Fibroblast of skin of left biceps (primary cell): ENCODE measurements around the gene SFXN4.

ENCODE experiments used
- DNase-seq, 2 experiments: peaks; one replicate each; pipeline ENCODE4 v3.0.0-alpha.2; 2013; ENCODE audit warnings: low read depth in 2 of 2

The SFXN4 gene, protein sequence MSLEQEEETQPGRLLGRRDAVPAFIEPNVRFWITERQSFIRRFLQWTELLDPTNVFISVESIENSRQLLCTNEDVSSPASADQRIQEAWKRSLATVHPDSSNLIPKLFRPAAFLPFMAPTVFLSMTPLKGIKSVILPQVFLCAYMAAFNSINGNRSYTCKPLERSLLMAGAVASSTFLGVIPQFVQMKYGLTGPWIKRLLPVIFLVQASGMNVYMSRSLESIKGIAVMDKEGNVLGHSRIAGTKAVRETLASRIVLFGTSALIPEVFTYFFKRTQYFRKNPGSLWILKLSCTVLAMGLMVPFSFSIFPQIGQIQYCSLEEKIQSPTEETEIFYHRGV

DNA sequence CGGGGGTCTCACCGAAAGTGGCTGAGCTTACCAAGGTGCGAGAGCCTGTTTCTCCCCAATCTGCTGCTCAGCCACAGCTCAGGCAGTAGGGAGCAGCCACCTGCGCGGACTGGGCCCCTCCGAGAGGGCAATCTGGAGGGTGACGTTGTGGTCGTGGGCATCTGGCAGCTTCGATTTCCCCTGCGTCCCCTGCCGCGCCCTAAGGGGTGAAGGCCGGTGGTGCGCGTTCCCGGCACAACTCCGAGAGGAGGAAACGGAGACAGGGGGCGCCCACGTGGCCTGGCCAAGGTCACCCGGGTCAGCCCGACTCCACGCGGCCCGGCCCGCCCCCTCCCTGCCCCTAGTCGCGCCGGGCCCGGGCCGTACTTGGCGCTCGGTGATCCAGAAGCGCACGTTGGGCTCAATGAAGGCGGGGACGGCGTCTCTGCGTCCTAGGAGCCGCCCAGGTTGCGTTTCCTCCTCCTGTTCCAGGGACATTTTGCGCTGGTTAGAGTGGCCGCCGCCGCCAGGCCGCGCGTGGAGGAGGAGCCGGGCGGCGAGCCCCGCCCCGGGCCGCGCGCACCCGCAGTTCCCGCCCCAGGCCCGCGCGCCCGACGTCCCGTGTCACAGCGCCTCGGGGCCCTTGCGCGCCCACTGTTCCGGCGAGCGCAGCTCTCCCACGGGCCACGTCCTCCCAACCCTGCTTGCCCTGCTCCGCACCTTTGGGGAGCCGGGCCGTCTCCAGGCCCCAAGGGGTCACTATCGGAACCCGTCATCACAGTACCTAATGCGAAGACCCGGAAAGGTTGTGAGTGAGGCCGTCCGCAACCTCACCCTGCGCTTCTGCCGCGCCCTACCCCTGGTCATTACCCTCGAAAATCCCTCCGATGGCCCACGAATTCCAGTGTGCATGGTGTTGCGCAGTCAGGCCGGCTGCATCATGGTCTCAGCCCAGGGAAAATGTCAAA lies at the start of gene SFXN4:
SFXN4 (minus strand) TSS at position 544 of the 947 bp plus-strand sequence; CDS start at position 477, 67 bp downstream.
- DNase-seq = no peak

DNA sequence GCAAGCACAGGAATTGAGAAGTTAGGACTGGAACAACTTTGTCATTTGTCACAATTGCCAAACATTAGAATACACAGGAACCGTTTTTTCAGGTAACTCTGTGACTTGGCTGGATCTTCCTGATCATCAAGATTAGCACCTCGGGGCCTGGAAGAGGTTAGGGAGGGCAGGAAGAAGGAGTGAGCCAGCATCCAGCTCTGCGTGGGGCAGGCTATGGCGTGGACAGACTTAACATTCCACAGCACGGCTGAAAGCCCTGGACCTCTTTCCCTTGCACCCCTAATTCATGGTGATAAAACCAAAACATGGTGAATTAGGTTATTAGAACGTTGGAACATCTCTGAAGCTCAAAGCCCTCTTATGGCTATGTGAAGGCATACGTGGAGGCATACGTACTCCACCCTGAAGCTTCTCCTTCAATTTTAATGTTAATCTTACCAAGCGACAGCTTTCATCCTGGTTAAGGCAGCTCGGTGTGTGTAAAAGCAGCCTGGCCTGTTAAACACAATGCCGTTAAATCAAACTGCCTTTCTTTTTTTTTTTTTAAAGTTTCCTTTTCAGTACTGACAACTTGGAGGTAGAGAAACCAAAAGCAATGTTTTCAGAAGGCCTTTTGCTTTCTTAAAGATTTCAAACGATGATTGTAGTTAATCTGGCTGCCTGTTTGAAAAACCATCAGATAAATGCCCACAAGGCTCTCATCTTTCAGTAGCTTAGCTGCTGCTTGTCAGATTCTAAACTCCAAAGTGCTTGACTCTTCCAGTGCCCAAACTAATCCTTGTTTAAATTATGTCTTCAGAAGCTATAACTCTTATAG lies 46.3 kb upstream of the SFXN4 start:
- no peak for DNase-seq

DNA sequence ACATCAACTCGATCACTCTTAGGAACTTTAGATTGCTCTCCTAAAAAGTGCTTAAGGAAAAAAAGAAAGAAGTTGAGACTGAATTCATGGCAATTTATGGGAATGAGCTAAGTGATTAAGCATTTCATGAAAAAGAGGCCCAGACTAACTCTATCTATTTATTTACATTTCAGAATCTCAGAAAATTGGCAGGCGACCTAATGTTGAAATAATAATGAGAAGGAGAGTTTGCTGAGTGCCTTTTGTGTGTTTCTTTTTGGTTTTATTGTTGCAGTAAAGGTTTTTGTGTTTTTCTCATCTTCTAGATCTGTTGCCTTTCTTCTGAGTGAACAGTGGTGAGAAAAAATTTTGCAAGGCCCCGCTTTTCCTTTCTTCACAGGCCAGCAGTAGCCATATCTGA lies 45.7 kb upstream of the SFXN4 start:
- DNase-seq = peak in 1 of 2 experiments; percentile 57

DNA sequence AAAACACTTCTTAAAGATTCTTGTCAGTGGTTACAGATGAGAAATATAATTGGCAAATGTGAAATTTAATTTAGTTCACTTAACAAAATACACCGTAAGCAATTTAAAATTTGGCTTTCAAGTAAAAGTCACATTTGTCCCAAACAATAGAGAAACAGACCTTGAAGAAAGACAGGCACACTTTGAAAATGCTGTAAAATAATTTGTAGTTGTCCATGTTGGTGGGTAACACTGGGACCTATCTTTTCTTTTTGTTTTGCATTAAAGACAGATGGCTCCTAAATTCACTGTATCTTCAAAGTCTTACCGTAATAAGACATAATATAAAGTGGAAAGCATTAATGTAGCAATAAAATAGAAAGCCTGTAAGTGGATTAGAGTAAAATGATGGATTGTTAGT lies 45.1 kb upstream of the SFXN4 start:
- no peak for DNase-seq

DNA sequence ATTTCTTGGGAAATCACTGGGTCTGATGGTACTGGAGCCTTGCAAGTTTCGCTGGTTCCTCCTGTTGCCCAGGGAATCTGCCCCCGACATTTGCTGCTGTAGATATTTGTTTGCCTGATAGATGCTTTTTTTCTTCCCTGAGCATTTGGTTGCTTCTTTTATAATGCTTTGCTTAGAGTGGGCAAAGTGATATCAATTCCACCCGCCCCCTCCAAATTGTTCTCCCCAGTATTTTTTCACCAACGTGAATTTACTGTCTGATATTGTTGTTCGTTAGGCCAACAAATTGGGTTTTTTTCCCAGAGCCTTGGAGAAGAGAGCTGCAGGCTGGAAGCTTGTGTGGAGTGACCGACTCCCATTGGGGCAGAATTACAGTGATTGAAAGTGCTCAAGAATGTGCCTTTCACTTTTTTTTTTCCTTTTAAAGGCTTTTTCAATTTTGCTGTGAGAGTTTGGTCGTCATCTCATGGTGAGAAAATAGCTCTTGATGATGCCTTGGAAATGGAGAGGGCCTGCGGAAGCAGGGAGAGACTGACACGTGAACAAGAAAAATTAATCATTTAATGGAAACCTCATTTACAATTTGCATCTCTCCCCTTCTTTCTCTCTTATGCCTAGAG lies 44.3 kb upstream of the SFXN4 start:
- no peak for DNase-seq

DNA sequence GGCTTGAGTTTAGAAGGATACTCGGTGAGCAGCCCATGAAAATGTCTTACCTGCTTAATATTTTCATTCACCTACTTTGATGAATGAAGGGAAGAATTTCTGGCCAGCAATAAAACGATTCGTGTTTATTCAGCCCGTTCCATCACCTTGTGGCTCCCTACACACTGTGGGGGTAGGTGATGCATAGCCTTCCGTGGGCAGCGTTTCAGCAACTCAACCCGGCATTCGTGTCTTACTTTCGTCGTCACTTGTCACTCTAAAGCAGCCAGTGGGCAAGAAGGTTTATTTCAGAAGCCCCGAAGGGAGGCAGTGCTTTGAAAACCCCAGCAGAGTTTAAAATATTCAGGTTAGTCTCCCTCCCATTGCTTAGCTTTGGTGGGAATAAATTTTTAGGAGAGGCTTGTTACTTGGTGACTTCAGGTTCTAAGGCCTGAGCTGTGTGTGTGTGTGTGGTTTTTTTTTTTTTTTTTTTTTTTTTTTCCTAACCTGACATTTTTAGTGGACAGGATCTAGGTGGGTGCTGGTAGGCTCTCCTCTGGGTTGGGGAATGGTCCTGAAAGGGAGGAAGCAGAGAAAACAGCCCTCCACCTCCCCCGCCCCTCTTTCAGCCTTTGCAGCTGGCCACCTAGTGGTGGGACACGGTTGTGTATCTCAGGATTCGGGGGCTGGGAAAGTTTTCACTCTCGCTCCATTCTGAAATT lies 43.7 kb upstream of the SFXN4 start:
- no peak for DNase-seq

DNA sequence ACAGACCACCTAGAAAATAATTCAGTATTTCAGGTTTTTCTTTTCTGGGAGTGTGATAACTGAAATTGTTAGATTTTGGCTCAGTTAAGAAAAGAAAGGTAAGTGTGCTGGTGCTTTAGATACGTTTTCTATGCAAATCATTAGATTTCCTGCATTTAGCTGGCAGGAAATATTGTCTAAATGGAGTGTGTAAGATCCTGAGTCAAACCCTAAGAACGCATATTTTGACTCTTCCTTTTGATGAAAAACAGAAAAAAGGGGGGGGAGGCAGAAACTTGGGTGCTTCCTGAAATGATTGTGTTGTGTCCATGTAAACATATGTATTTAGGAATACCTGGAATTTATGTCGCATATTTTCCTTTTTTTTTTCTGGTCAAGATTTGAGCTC lies 43.0 kb upstream of the SFXN4 start:
- no peak for DNase-seq

DNA sequence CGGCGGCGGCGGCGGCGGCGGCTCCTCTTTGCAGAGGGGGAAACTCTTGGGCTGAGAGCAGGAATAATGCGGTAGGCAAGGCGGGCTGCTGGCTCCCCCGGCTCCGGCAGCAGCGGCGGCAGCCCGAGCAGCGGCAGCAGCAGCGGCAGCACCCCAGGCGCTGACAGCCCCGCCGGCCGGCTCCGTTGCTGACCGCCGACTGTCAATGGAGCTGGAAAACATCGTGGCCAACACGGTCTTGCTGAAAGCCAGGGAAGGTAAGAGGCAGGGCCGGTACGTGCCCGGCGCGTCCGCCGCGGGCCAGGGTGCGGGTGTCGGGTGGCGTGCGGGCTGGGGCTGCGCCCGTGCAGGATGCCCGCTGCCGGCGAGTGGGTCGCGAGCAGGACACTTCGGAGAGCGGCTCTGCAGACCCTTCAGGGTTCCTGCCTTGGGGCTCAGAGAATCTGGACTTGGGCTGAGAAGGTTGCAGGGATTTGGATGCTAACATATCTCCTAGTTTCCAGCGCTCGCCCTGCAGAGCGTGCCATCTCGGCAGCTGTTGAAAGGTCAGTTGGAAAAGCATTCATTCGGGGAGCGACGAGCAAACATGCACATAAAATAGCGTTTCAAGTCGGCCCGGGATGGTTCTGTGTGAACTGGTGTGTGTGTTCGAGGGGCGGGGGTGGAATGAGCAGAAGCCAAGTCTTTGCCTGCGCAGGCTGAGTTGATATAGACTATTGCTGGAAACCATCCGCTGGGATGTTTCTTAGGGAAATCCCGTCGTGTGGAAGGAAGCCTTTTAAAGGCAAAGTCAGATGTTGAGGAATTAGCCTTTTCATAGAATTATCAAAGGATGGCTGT lies 42.4 kb upstream of the SFXN4 start:
- DNase-seq = no peak

DNA sequence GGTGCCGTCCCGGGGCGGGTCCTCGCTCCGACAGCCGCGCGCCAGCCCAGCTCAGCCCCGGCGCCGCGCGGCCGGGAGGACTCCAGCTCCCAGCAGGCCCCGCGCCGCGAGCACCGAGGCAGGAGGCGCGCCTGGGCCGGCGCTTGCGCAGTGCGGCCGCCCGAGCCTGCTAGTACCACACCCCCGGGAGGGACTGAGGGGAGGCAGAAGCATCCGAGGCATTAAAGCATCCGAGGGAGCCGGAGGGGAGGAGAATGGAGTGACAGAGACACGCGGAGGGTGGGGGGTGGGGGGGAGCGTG lies 41.8 kb upstream of the SFXN4 start, which contains the start of gene GRK5:
GRK5 (plus strand) TSS at position 206 of the 301 bp plus-strand sequence. CDS start 347 bp downstream, outside the sequence.
- DNase-seq = peak; percentile 94 to 96

DNA sequence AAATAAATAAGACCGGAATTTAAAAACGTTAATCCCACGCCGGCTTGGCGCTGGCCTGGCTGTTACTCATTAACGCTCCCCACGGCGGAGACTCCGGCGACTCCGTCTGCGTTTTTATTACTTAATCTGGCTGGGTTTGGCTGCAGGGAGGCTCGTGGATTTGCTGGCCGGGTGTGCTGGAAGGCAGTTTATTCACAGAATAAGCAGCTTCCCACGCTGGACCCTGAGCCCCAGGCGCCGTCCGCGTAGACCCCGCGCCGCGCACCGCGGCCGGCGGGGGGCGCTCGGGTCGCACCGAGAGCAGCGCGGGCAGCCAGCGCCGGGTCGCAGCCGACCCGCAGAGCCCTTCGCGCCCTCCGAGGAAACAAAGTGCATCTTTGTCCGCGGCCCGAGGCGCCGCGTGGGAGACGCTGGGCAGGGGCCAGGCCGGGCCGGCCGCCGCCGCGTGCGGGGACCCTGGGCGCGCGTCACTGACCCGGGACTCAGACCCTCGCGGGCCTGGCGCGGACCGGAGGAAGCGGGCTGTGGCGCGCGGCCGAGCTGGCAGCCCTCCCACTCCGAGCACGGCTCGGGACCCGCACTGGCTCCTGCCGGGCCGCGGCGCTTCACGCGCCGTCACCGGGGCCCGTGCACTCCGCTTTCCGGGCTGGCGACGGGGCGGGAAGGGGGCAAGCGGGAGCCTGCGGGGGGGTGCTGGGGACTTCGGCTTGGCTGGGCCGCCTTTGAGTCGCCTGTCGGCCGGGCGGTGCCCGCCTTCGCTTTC lies 41.3 kb upstream of the SFXN4 start:
- DNase-seq = no peak

DNA sequence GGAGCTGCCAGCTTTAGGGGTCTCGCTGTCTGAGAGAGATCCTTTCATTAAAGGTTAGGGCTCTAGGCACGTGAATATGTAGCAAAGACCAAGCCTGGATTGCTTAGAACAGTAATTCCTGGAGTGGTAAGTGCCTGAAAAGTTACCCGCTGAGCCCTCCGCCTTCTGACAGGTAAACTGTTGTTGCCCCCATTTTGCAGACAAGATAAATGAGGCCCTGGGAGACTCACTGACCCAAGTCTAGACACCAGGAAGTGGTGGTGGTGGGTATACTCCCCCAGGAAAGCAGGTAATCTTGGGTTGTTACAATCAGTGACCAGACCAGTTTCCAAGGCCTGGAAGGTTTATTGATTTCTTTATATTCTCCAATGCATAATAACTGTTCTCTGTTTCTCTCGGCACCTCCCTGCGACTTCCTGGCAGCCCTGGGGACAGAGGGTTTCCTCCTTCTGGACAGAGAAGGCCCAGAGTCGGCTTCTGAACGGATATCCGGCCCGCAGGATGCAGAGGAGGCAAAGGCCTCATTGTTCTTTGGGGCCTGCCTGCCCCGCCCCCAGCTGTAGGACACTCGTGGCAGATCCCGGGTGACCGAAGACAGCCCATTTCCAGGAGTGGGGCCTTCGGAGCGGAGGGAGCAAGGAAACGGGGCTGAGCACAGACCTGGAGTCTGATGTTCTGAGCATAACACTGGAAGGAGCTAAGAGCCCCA lies 40.5 kb upstream of the SFXN4 start:
- no peak for DNase-seq

DNA sequence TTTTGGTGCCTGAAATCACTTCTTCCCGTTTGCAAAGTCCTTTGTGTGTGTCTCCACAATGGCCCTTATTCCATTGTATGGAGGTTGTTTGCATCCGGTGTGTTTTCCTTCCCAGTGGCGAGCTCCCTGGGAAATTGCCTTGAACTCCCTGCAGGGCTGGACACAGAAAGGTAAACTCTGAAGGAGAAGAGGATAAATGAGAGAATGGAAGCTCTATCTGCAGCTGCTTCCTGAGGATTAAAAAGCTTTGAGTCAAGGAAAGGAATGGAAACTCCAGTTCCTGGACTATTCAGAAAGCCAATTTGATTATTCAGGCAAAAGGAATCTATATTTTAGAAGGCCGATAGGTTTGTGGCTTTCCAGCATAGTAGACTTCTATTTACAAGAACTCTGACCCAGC lies 37.5 kb upstream of the SFXN4 start:
- DNase-seq = no peak

DNA sequence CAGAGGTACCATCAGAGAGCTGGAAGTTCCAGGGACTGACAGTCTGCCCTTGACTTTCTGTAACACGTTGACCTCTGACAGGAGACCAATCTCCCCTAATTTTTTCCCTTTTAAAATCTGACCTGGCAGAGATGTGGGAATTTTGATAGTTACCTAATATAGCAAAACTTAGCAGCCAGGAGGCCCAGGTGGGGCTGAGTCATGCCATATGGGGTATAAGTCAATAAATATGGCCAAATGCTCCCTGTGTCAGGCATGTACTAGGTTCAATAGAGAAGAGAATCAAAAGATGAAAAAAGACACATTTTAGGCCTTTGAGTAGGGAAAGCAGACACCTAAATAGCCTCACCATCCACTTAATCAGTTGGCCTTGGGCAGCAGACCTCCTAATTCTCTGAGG lies 35.7 kb upstream of the SFXN4 start:
- DNase-seq = no peak

DNA sequence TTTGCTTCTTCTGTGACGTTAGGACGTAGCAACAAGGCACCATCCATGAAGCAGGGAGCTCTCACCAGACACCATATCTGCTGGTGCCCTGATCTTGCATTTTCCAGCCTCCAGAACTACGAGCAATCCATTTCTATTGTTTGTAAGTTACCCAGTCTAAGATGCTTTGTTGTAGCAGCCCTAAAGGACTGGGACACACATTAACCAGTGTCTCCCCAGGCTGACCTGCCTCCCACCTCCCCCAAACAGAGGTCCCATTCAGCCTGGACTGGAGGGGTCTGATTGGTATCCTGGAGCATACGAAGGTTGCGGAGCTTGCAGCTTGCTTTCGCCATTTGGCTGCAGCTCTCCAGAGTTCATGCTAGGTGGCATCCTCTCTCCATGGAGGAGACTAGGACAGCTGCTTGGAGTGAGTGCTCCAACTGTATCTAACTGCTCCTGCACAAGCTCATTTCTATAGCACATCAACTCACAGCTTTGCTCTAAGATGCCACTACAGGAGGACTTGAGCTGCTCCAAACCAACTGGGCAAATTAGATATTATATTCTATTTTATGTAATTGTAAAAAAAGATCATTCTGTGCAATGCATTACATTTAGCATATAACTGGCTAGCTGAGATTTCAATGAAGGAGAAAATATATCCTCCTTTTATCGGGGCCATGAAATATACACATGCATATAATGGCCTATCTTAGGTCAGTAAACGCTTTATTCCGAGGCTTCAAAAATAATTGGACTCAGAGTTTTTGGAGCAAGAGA lies 33.9 kb upstream of the SFXN4 start:
- peak in 1 of 2 experiments; percentile 50 for DNase-seq

DNA sequence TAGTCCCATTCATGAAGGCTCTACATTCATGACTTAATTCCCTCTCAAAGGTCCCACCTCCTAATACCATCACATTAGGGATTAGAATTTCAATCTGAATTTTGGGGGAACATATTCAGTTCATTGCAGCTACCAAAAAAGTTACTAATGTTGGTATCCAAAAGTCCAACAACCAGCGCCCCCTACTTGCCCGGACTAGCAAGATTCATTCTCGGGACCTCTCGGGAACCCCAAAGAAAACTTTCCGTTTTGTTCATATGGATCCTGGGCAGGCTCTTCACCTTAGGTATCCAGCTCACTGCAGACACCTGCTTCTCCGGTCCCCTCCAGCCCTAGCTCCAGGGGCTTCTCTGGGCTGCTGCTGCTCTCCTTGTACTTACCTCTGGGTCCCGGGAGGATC lies 32.9 kb upstream of the SFXN4 start:
- no peak for DNase-seq

DNA sequence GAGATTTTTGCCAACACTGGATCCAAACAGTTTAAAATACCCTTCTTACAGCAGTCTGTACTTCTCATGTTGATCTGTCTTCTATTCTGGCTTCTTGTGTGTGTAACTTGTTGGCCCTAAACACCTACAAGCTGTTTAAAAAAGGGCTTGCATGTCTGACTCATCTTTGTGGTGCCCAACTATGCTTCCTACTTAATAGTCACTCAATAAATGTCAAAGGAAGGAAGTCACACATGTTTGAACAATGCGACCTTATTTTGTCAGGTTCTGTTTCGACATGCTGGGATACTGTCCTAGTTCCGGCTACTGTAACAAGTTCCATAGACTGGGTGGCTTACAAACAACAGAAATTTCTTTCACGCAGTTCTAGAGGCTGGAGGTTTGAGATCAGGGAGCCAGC lies 32.4 kb upstream of the SFXN4 start:
- DNase-seq = no peak

DNA sequence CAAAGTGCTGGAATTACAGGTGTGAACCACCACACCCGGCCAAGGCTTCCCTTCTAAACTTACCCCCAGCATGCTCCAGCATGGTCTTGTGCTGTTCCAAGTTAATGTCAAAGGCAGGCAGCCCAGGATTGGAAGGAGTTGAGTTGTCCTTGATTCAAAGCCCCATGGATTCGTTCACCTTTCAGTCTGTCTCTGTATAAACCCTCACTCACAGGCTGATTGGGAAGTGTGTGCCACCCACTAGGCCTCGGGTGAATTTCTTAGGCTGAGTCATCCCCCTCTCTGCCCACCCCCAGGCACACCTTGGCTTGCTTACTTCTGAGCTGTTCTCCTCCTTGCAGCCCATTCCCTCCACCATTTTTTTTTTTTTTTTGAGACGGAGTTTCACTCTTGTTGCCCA lies 26.4 kb upstream of the SFXN4 start:
- no peak for DNase-seq
